ENCODE data around the gene CDKN1B.

- TF ChIP-seq CTCF (IDR thresholded peaks at IDR 0.05; ENCODE audit: low read length) = no peak
- TF ChIP-seq EZH2 (IDR thresholded peaks at IDR 0.05; ENCODE audit: borderline replicate concordance, low read length) = no peak
Measured at GRCh38 chr12:12716793-12717585, at the start of gene CDKN1B.
